Measurements from ENCODE around the gene FCRL4.
"Not testable (repeated sequence)": the region's sequence is repeated elsewhere in the genome, so short reads cannot be mapped to it uniquely, and the experiment has no call there.

FCRL4 gene

DNA sequence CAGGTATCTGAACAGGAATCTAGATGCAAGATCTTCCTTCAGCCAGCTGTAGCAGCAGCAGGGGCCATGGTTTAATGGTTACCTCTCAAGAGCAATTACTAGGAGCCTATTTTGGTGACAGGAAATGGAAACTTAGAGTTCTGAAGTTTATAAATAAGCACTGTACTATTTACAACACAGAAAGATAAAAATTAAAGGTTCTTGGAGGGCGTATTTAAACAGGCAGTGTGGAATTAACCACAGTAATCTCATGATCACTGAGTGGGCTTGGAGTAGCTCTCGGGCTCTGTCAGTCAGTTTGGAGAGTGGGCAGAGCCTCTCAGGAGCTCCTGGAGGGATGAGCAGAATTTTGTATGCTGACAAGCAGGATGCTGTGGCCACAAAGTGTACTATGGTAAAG is 35.4 kb downstream of the FCRL4 start:
- Histone ChIP-seq H3K27me3 (ENCODE audit: control insufficient read depth in 3 of 3, insufficient read depth in 3 of 3, low read depth in 1 of 3, low read length in 3 of 3) (no peaks in the 10 kb centered on the region), H4K91ac (ENCODE audit: low read depth, low read length, poor library complexity) (no peak overlapping the region), H3K4me1 (ENCODE audit: control insufficient read depth in 2 of 2, insufficient read depth in 1 of 2, low read depth in 1 of 2, low read length in 2 of 2) (no peaks in the 10 kb centered on the region), H3K36me3 (replicated peaks in 1 of 2; ENCODE audit: control insufficient read depth in 2 of 2, insufficient read depth in 2 of 2, low read length in 2 of 2) (no peaks in the 10 kb centered on the region), H3K14ac (ENCODE audit: low read length) (no peak overlapping the region), H3K9me3 (replicated peaks in 1 of 2; ENCODE audit: control insufficient read depth in 2 of 2, insufficient read depth in 1 of 2, low read depth in 1 of 2, low read length in 2 of 2) (no peaks in the 10 kb centered on the region), H3K23ac (ENCODE audit: low read depth, low read length, poor library complexity) (no peak overlapping the region), H2BK12ac (ENCODE audit: low read length) (no peak overlapping the region), H2AFZ (ENCODE audit: low read length) (no peak overlapping the region), H2BK120ac (ENCODE audit: low read depth, low read length) (no peak overlapping the region), H2BK15ac (ENCODE audit: low read length) (no peak overlapping the region), H3K4me3 (ENCODE audit: low read length in 2 of 2) (no peak overlapping the region), H4K8ac (ENCODE audit: low read depth, low read length) (no peak overlapping the region), H2BK5ac (ENCODE audit: low read length) (no peak overlapping the region), H3K9ac (ENCODE audit: low read depth, low read length, poor library complexity) (no peak overlapping the region), H3K79me1 (ENCODE audit: low read depth, low read length) (no peaks in the 10 kb centered on the region), H3K4ac (ENCODE audit: low read length) (no peak overlapping the region), H3K27ac (replicated peaks; ENCODE audit: low read length) (no peak overlapping the region), H3K4me2 (ENCODE audit: insufficient read depth, low read length, poor library complexity, severe bottlenecking) (no peak overlapping the region), H3K18ac (ENCODE audit: low read length) (no peak overlapping the region), H2AK5ac (ENCODE audit: low read depth, low read length) (no peak overlapping the region)
- no peak for DNase-seq (ENCODE audit: low spot score)
- no CpG with 5 or more reads among the region's 2 CpGs for WGBS, 2 donors (ENCODE audit: extremely low coverage in 2 of 2, insufficient read length in 2 of 2, insufficient replicate concordance in 1 of 2)

DNA sequence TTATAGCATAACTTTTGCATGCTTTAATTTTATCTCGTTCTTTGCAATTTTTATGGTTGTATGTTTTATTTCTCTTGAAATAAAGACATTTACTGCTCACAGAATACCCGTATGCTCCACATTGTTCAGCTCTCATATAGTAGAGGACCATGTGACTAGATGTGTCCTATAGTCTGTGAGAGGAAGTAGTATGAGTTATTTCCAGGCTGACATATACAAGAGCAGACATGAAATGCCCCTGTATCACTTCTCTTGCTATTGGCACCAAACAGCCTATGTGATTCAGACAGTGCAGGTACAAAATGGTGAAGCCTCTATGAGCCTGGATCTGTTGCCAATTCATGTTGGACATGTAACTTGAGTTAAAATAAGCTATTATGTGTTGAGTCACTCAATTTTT is 39.8 kb downstream of the FCRL4 start:
- no peak overlapping the region for H2BK120ac ChIP-seq (ENCODE audit: low read depth, low read length)
- no peaks in the 10 kb centered on the region for H3K36me3 ChIP-seq (replicated peaks in 1 of 2; ENCODE audit: control insufficient read depth in 2 of 2, insufficient read depth in 2 of 2, low read length in 2 of 2)
- no peak overlapping the region for H3K4ac ChIP-seq (ENCODE audit: low read length)
- H3K23ac ChIP-seq (ENCODE audit: low read depth, low read length, poor library complexity) = no peak overlapping the region
- DNase-seq (ENCODE audit: low spot score) = no peak
- no peak overlapping the region for H2BK5ac ChIP-seq (ENCODE audit: low read length)
- no peaks in the 10 kb centered on the region for H3K9me3 ChIP-seq (replicated peaks in 1 of 2; ENCODE audit: control insufficient read depth in 2 of 2, insufficient read depth in 1 of 2, low read depth in 1 of 2, low read length in 2 of 2)
- no peak overlapping the region for H4K8ac ChIP-seq (ENCODE audit: low read depth, low read length)
- H3K79me1 ChIP-seq (ENCODE audit: low read depth, low read length) = no peaks in the 10 kb centered on the region
- no peak overlapping the region for H2BK12ac ChIP-seq (ENCODE audit: low read length)
- no peak overlapping the region for H3K4me2 ChIP-seq (ENCODE audit: insufficient read depth, low read length, poor library complexity, severe bottlenecking)
- H3K4me1 ChIP-seq (ENCODE audit: control insufficient read depth in 2 of 2, insufficient read depth in 1 of 2, low read depth in 1 of 2, low read length in 2 of 2) = no peaks in the 10 kb centered on the region
- H3K14ac ChIP-seq (ENCODE audit: low read length) = no peak overlapping the region
- no peak overlapping the region for H3K18ac ChIP-seq (ENCODE audit: low read length)
- no peak overlapping the region for H2AFZ ChIP-seq (ENCODE audit: low read length)
- H3K27me3 ChIP-seq (ENCODE audit: control insufficient read depth in 3 of 3, insufficient read depth in 3 of 3, low read depth in 1 of 3, low read length in 3 of 3) = no peaks in the 10 kb centered on the region
- no peak overlapping the region for H2BK15ac ChIP-seq (ENCODE audit: low read length)
- H3K4me3 ChIP-seq (ENCODE audit: low read length in 2 of 2) = no peak overlapping the region
- H2AK5ac ChIP-seq (ENCODE audit: low read depth, low read length) = no peak overlapping the region
- no peak overlapping the region for H3K9ac ChIP-seq (ENCODE audit: low read depth, low read length, poor library complexity)
- H4K91ac ChIP-seq (ENCODE audit: low read depth, low read length, poor library complexity) = no peak overlapping the region
- no peak overlapping the region for H3K27ac ChIP-seq (replicated peaks; ENCODE audit: low read length)
- WGBS, 2 donors (ENCODE audit: extremely low coverage in 2 of 2, insufficient read length in 2 of 2, insufficient replicate concordance in 1 of 2) = no CpG with 5 or more reads among the region's 2 CpGs

DNA sequence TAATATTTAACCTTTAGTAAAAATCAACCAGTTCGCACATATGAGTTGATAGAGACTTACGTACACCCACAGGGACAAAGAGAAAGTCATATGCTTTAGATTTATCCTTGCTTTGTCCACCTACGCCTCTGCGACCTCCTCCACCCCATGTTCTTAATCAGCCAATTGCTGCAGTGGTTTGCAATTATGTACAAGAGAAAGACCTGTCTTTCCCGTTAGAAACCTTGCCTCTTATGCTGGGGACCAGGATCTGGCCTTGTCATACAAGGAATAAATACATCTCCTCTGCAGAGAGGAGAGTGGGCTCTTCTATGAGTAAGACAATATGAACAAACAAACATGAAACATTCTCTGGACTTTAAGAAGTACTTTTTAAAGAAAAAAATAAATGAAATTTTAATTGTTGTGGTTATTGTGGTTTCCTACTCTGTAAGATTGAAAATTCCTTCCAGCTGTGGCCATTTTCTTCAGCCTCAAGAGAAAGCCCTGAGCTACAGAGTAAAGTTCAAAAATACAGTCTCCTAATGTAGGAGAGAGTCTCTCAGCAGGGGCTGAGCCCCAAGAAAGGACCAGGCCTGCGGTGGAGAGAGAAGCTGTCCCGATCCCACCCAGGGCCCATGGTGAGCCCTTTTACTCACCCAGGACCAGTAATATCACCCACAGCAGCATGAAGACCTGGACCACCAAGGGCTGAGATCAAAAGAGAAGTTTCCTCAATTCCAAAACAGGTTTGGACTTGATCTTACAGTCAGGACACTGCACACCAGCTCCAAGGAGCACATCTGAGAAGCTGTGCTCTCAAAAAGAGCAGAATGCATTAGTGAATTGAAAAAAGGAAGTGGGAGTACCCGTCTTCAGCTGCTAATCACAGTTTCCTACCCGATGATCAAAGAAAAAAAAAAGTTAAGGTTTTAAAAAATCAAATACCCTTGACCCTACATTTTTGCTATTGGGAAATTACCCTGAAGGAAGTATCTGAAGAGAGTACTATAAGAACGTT is 45.9 kb downstream of the FCRL4 start, which contains the start of gene FCRL5:
FCRL5 (minus strand) TSS at position 822 of the 1,000 bp plus-strand sequence; CDS start at position 669, 153 bp downstream.
- WGBS, 2 donors (ENCODE audit: extremely low coverage in 2 of 2, insufficient read length in 2 of 2, insufficient replicate concordance in 1 of 2) = no CpG with 5 or more reads among the region's 10 CpGs
- no peak within 1 kb of the TSS for H3K14ac ChIP-seq (ENCODE audit: low read length)

DNA sequence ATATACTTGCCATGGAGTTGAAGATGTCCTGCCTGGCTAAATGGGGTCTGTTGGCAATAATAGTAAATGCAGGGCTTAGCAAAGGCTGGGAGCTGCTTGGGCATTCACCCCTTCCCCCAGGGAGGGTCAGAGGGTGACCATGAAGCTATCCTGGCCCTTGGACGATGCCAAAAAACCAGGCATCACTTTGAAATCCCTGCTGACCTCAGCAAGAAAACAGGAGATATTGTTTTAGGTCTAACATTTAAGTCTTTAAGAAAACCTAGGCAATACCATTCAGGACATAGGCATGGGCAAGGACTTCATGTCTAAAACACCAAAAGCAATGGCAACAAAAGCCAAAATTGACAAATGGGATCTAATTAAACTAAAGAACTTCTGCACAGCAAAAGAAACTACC is 49.8 kb downstream of the FCRL4 start:
- not testable (repeated sequence) for H4K91ac ChIP-seq (ENCODE audit: low read depth, low read length, poor library complexity); H3K23ac ChIP-seq (ENCODE audit: low read depth, low read length, poor library complexity); H3K4ac ChIP-seq (ENCODE audit: low read length); H3K79me1 ChIP-seq (ENCODE audit: low read depth, low read length); H3K18ac ChIP-seq (ENCODE audit: low read length); H3K14ac ChIP-seq (ENCODE audit: low read length); H3K9ac ChIP-seq (ENCODE audit: low read depth, low read length, poor library complexity); H3K27ac ChIP-seq (replicated peaks; ENCODE audit: low read length); H3K9me3 ChIP-seq (replicated peaks in 1 of 2; ENCODE audit: control insufficient read depth in 2 of 2, insufficient read depth in 1 of 2, low read depth in 1 of 2, low read length in 2 of 2); H3K4me2 ChIP-seq (ENCODE audit: insufficient read depth, low read length, poor library complexity, severe bottlenecking); DNase-seq (ENCODE audit: low spot score); H2BK15ac ChIP-seq (ENCODE audit: low read length); H3K27me3 ChIP-seq (ENCODE audit: control insufficient read depth in 3 of 3, insufficient read depth in 3 of 3, low read depth in 1 of 3, low read length in 3 of 3); H3K4me1 ChIP-seq (ENCODE audit: control insufficient read depth in 2 of 2, insufficient read depth in 1 of 2, low read depth in 1 of 2, low read length in 2 of 2); H2BK5ac ChIP-seq (ENCODE audit: low read length); H4K8ac ChIP-seq (ENCODE audit: low read depth, low read length); H2BK120ac ChIP-seq (ENCODE audit: low read depth, low read length); H2AK5ac ChIP-seq (ENCODE audit: low read depth, low read length); H3K4me3 ChIP-seq (ENCODE audit: low read length in 2 of 2); H2AFZ ChIP-seq (ENCODE audit: low read length); H2BK12ac ChIP-seq (ENCODE audit: low read length); H3K36me3 ChIP-seq (replicated peaks in 1 of 2; ENCODE audit: control insufficient read depth in 2 of 2, insufficient read depth in 2 of 2, low read length in 2 of 2)
- WGBS, 2 donors (ENCODE audit: extremely low coverage in 2 of 2, insufficient read length in 2 of 2, insufficient replicate concordance in 1 of 2) = no CpG with 5 or more reads among the region's 1 CpG

More for the DNA sequence above, 45.9 kb downstream of the FCRL4 start, which contains the start of gene FCRL5:
- Histone ChIP-seq H2BK12ac (ENCODE audit: low read length) (no peak within 1 kb of the TSS), H3K79me1 (ENCODE audit: low read depth, low read length) (no peaks in the 10 kb centered on the region), H3K4me3 (ENCODE audit: low read length in 2 of 2) (no peak within 1 kb of the TSS), H2AK5ac (ENCODE audit: low read depth, low read length) (no peak within 1 kb of the TSS), H4K91ac (ENCODE audit: low read depth, low read length, poor library complexity) (no peak within 1 kb of the TSS), H3K4me1 (ENCODE audit: control insufficient read depth in 2 of 2, insufficient read depth in 1 of 2, low read depth in 1 of 2, low read length in 2 of 2) (no peaks in the 10 kb centered on the region), H3K4ac (ENCODE audit: low read length) (no peak within 1 kb of the TSS), H3K27me3 (ENCODE audit: control insufficient read depth in 3 of 3, insufficient read depth in 3 of 3, low read depth in 1 of 3, low read length in 3 of 3) (no peaks in the 10 kb centered on the region), H3K9ac (ENCODE audit: low read depth, low read length, poor library complexity) (no peak within 1 kb of the TSS), H3K9me3 (replicated peaks in 1 of 2; ENCODE audit: control insufficient read depth in 2 of 2, insufficient read depth in 1 of 2, low read depth in 1 of 2, low read length in 2 of 2) (no peaks in the 10 kb centered on the region), H2BK120ac (ENCODE audit: low read depth, low read length) (no peak within 1 kb of the TSS), H2AFZ (ENCODE audit: low read length) (no peak within 1 kb of the TSS), H3K18ac (ENCODE audit: low read length) (no peak within 1 kb of the TSS), H2BK5ac (ENCODE audit: low read length) (no peak within 1 kb of the TSS), H3K27ac (replicated peaks; ENCODE audit: low read length) (no peak within 1 kb of the TSS), H2BK15ac (ENCODE audit: low read length) (no peak within 1 kb of the TSS), H3K36me3 (replicated peaks in 1 of 2; ENCODE audit: control insufficient read depth in 2 of 2, insufficient read depth in 2 of 2, low read length in 2 of 2) (no peaks in the 10 kb centered on the region), H3K23ac (ENCODE audit: low read depth, low read length, poor library complexity) (no peak within 1 kb of the TSS), H4K8ac (ENCODE audit: low read depth, low read length) (no peak within 1 kb of the TSS), H3K4me2 (ENCODE audit: insufficient read depth, low read length, poor library complexity, severe bottlenecking) (no peak within 1 kb of the TSS)
- no peak for DNase-seq (ENCODE audit: low spot score)
